H9 (cell line): ENCODE results near the gene RARB. TPM values are rescaled to one million over a fixed set of nuclear protein-coding genes. Genes with fewer than 3 reads are reported as not detected.

Source experiments
- DNase-seq: peaks from one replicate; pipeline ENCODE4 v3.0.0-alpha.2; 2017
- H2AFZ ChIP-seq: one replicate; pipeline ENCODE4 v1.6.1; 2013; ENCODE audit warnings: mild to moderate bottlenecking, low read length, control low read depth, moderate library complexity
- H2AK5ac ChIP-seq: 2 replicates; pipeline ENCODE4 v1.6.1; 2013; ENCODE audit warnings: low read length, control low read depth, mixed read lengths; ENCODE audit not compliant: insufficient read length
- H2BK120ac ChIP-seq: one replicate; pipeline ENCODE4 v1.6.1; 2013; ENCODE audit warnings: low read depth, mild to moderate bottlenecking, low read length, control low read depth, inconsistent platforms; ENCODE audit not compliant: poor library complexity, severe bottlenecking
- H2BK12ac ChIP-seq: 2 replicates; pipeline ENCODE4 v1.6.1; 2013; ENCODE audit warnings: low read length, control low read depth, mixed read lengths, low read depth; ENCODE audit not compliant: insufficient read length
- H2BK15ac ChIP-seq: 2 replicates; pipeline ENCODE4 v1.6.1; 2013; ENCODE audit warnings: low read depth, low read length, control low read depth
- H2BK20ac ChIP-seq: one replicate; pipeline ENCODE4 v1.6.1; 2013; ENCODE audit warnings: low read depth, mild to moderate bottlenecking, low read length, control low read depth, inconsistent platforms; ENCODE audit not compliant: poor library complexity, severe bottlenecking
- H2BK5ac ChIP-seq: 2 replicates; pipeline ENCODE4 v1.6.1; 2013; ENCODE audit warnings: low read length, control low read depth, mixed read lengths; ENCODE audit not compliant: insufficient read length
- H3K14ac ChIP-seq: 2 replicates; pipeline ENCODE4 v1.6.1; 2013; ENCODE audit warnings: low read length, control low read depth; ENCODE audit not compliant: insufficient read depth
- H3K18ac ChIP-seq: 2 replicates; pipeline ENCODE4 v1.6.1; 2013; ENCODE audit warnings: low read depth, mild to moderate bottlenecking, mixed read lengths, low read length, control low read depth; ENCODE audit not compliant: insufficient read length
- H3K23ac ChIP-seq: 2 replicates; pipeline ENCODE4 v1.6.1; 2013; ENCODE audit warnings: low read length, control low read depth, mixed read lengths, low read depth; ENCODE audit not compliant: insufficient read length
- H3K23me2 ChIP-seq: 2 replicates; pipeline ENCODE4 v1.6.1; 2013; ENCODE audit warnings: low read depth, mild to moderate bottlenecking, mixed read lengths, low read length, control low read depth; ENCODE audit not compliant: insufficient read length, poor library complexity, severe bottlenecking
- H3K27ac ChIP-seq: 2 replicates; pipeline ENCODE4 v1.5.1; 2013; ENCODE audit warnings: low read length, control low read depth, mixed read lengths, low read depth; ENCODE audit not compliant: insufficient read length
- H3K27me3 ChIP-seq: 2 replicates; pipeline ENCODE4 v1.6.1; 2013; ENCODE audit warnings: low read length, control low read depth, inconsistent platforms; ENCODE audit not compliant: insufficient read depth
- H3K4ac ChIP-seq: 2 replicates; pipeline ENCODE4 v1.6.1; 2013; ENCODE audit warnings: low read depth, mild to moderate bottlenecking, control low read depth, inconsistent platforms, low read length, moderate library complexity
- H3K4me1 ChIP-seq: 2 replicates; pipeline ENCODE4 v1.6.1; 2013; ENCODE audit warnings: low read length, control low read depth, inconsistent platforms; ENCODE audit not compliant: insufficient read depth
- H3K4me2 ChIP-seq: 2 replicates; pipeline ENCODE4 v1.6.1; 2013; ENCODE audit warnings: low read length, control low read depth, mixed read lengths; ENCODE audit not compliant: insufficient read length, insufficient read depth
- H3K56ac ChIP-seq: 2 replicates; pipeline ENCODE4 v1.6.1; 2013; ENCODE audit warnings: low read depth, mild to moderate bottlenecking, mixed read lengths, low read length, control low read depth; ENCODE audit not compliant: insufficient read length
- H3K79me1 ChIP-seq: 2 replicates; pipeline ENCODE4 v1.6.1; 2013; ENCODE audit warnings: low read depth, mild to moderate bottlenecking, moderate library complexity, low read length, control low read depth, inconsistent platforms; ENCODE audit not compliant: insufficient read depth, poor library complexity, severe bottlenecking
- H3K79me2 ChIP-seq: 2 replicates; pipeline ENCODE4 v1.6.1; 2013; ENCODE audit warnings: low read length, control low read depth, inconsistent platforms; ENCODE audit not compliant: insufficient read depth
- H3K9ac ChIP-seq: 2 replicates; pipeline ENCODE4 v1.6.1; 2013; ENCODE audit warnings: low read length, control low read depth, mixed read lengths; ENCODE audit not compliant: insufficient read length; ENCODE audit errors: extremely low read depth
- H3K9me3 ChIP-seq: one replicate; pipeline ENCODE4 v1.6.1; 2013; ENCODE audit warnings: low read depth, low read length, inconsistent platforms; ENCODE audit not compliant: control insufficient read depth
- H3T11ph ChIP-seq: one replicate; pipeline ENCODE4 v1.6.1; 2013; ENCODE audit warnings: mild to moderate bottlenecking, low read length, control low read depth, inconsistent platforms
- H4K20me1 ChIP-seq: one replicate; pipeline ENCODE4 v1.6.1; 2013; ENCODE audit not compliant: control insufficient read depth, insufficient read length, insufficient read depth
- H4K5ac ChIP-seq: 2 replicates; pipeline ENCODE4 v1.6.1; 2013; ENCODE audit warnings: low read depth, mild to moderate bottlenecking, mixed read lengths, low read length, control low read depth; ENCODE audit not compliant: insufficient read length
- H4K8ac ChIP-seq: replicated peaks from 2 replicates; pipeline ENCODE4 v1.6.1; 2013; ENCODE audit warnings: low read length, control low read depth, mixed read lengths, low read depth; ENCODE audit not compliant: insufficient read length
- H4K91ac ChIP-seq: 2 replicates; pipeline ENCODE4 v1.6.1; 2013; ENCODE audit warnings: low read depth, mild to moderate bottlenecking, moderate library complexity, mixed read lengths, low read length, control low read depth; ENCODE audit not compliant: insufficient read length
- H3K27ac Mint-ChIP-seq, 3 experiments: 2 replicates in 2 of 3; 3 replicates in 1 of 3; pipeline ENCODE4 v1.8.0; 2020 to 2021; ENCODE audit warnings: mixed read lengths in 3 of 3, mild to moderate bottlenecking in 1 of 3, moderate library complexity in 1 of 3
- H3K27me3 Mint-ChIP-seq: 2 replicates; pipeline ENCODE4 v1.8.0; 2021; ENCODE audit warnings: low read depth, mild to moderate bottlenecking, moderate library complexity, mixed read lengths
- H3K36me3 Mint-ChIP-seq, 3 experiments: 2 replicates in 2 of 3; 3 replicates in 1 of 3; pipeline ENCODE4 v1.8.0; 2020 to 2021; ENCODE audit warnings: low read depth in 3 of 3, mixed read lengths in 3 of 3; ENCODE audit not compliant: insufficient read depth in 1 of 3
- H3K4me1 Mint-ChIP-seq, 2 experiments: 2 replicates each; pipeline ENCODE4 v1.8.0; 2020; ENCODE audit warnings: mixed read lengths in 2 of 2
- H3K4me3 Mint-ChIP-seq, 2 experiments: 2 replicates in 1 of 2; 3 replicates in 1 of 2; pipeline ENCODE4 v1.8.0; 2020 to 2021; ENCODE audit warnings: mild to moderate bottlenecking in 2 of 2, mixed read lengths in 2 of 2, moderate library complexity in 1 of 2
- H3K9me3 Mint-ChIP-seq, 2 experiments: 2 replicates in 1 of 2; 3 replicates in 1 of 2; pipeline ENCODE4 v1.8.0; 2020; ENCODE audit warnings: mild to moderate bottlenecking in 2 of 2, mixed read lengths in 2 of 2, moderate library complexity in 1 of 2
- CTCF ChIP-seq: fragments of 200-600 bp; sonication (generic); conservative IDR thresholded peaks from 3 replicates; pipeline ENCODE4 v1.8.0; 2021; ENCODE audit warnings: antibody characterized with exemption, mild to moderate bottlenecking
- WGBS: extraction: QIAGEN DNeasy Blood & Tissue Kit; methylation state at CpG from one replicate; pipeline ENCODE4 v1.1.7; 2013; ENCODE audit warnings: missing lambda C conversion rate, low lambda C conversion rate, mixed read lengths; ENCODE audit not compliant: insufficient read length; ENCODE audit errors: extremely low coverage; 5-methylcytosine and 5-hydroxymethylcytosine counted together
- total RNA-seq: library from RNA; stranded (reverse); gene quantifications from 2 replicates; pipeline ENCODE4 v1.2.1, GENCODE V29; 2021

RARB gene
- total RNA-seq, 1 experiment from 2014 or later, result 0.22 TPM

DNA sequence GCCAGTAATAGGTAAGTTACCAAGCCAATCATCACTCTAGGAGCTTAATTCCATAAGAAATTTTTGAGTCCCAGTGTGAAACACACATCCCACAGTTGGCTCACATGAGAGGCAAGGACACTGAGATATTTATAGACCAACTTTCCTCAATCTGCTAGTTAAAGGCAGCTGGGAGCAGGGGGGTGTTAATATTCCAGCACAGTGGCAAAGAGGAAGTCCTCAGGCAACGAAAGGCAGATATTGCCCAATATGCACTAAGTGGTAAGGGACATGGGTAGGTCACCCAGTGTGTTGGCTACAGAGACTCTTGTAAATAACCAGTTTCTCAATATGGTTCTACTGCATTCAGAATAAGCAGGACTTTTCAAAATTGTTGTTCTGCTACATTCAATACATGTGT, 175.6 kb downstream of the RARB start:
- no peaks in the 10 kb centered on the region for H3K27me3 Mint-ChIP-seq

More for the DNA sequence above, 175.6 kb downstream of the RARB start:
- no peak overlapping the region for H4K91ac ChIP-seq
- H3K4me1 Mint-ChIP-seq, result no peaks in the 10 kb centered on the region
- no peaks in the 10 kb centered on the region for H3K27me3 ChIP-seq
- no peak overlapping the region for H3K14ac ChIP-seq
- no peak for TF ChIP-seq CTCF
- H4K20me1 ChIP-seq, result no peaks in the 10 kb centered on the region
- no peak overlapping the region for H4K5ac ChIP-seq
- H2AK5ac ChIP-seq, result no peak overlapping the region
- no peak overlapping the region for H2BK5ac ChIP-seq
- H3K27ac Mint-ChIP-seq, result peak overlapping the region in 1 of 3 experiments; percentile 26; a peak in 1 of 7 replicates
- H3K56ac ChIP-seq, result no peak overlapping the region
- H3K27ac ChIP-seq, result no peak overlapping the region
- H2BK12ac ChIP-seq, result no peak overlapping the region
- H2BK20ac ChIP-seq, result no peak overlapping the region
- no peak overlapping the region for H4K8ac ChIP-seq
- no peak overlapping the region for H2BK15ac ChIP-seq
- H3K4me3 Mint-ChIP-seq, result no peak overlapping the region
- H3K4me1 ChIP-seq, result no peaks in the 10 kb centered on the region
- peaks cover 8 to 76% (median 58%) of the 10 kb centered on the region in 3 experiments for H3K36me3 Mint-ChIP-seq
- no peak overlapping the region for H3T11ph ChIP-seq
- no peaks in the 10 kb centered on the region for H3K79me2 ChIP-seq
- H3K18ac ChIP-seq, result no peak overlapping the region
- no peak overlapping the region for H3K9ac ChIP-seq
- H3K4me2 ChIP-seq, result no peak overlapping the region
- DNase-seq, result no peak
- H3K9me3 Mint-ChIP-seq, result no peaks in the 10 kb centered on the region
- no peak overlapping the region for H2AFZ ChIP-seq
- no CpG with 5 or more reads among the region's 1 CpG for WGBS
- no peaks in the 10 kb centered on the region for H3K79me1 ChIP-seq
- no peak overlapping the region for H3K23ac ChIP-seq
- no peaks in the 10 kb centered on the region for H3K9me3 ChIP-seq
- no peak overlapping the region for H3K4ac ChIP-seq
- H2BK120ac ChIP-seq, result no peak overlapping the region
- no peaks in the 10 kb centered on the region for H3K23me2 ChIP-seq
